CD14-positive monocyte (primary cell): Measurements from ENCODE around the gene THSD4. TPM values are rescaled to one million over a fixed set of nuclear protein-coding genes. Genes with fewer than 3 reads are reported as not detected.

ENCODE experiments used
- DNase-seq, 3 donors: peaks; one replicate each; pipeline ENCODE4 v3.0.0-alpha.2; 2011 to 2022
- H2AFZ ChIP-seq: 2 replicates; pipeline ENCODE4 v1.6.0; 2012; ENCODE audit warnings: mild to moderate bottlenecking, low read depth, low read length, inconsistent platforms; ENCODE audit not compliant: insufficient read depth, poor library complexity, severe bottlenecking
- H3K27ac ChIP-seq, 2 donors: 1 replicate in 1 of 2; 2 replicates in 1 of 2; pipeline ENCODE4 v1.5.1; 2012 to 2013; ENCODE audit warnings: low read length in 2 of 2, control low read depth in 1 of 2, inconsistent platforms in 1 of 2, low read depth in 1 of 2, mild to moderate bottlenecking in 1 of 2
- H3K27me3 ChIP-seq, 2 donors: one replicate each; pipeline versions ENCODE4 v1.6.0 to v1.6.1; 2011 to 2013; ENCODE audit warnings: low read length in 2 of 2; ENCODE audit not compliant: control insufficient read depth in 2 of 2, insufficient read depth in 2 of 2
- H3K36me3 ChIP-seq, 2 donors: replicated peaks in 1 of 2; 1 replicate in 1 of 2; 2 replicates in 1 of 2; pipeline versions ENCODE4 v1.5.1 to v1.6.1; 2012 to 2013; ENCODE audit warnings: low read length in 2 of 2, control low read depth in 1 of 2, inconsistent platforms in 1 of 2, mild to moderate bottlenecking in 1 of 2; ENCODE audit not compliant: insufficient read depth in 2 of 2, control insufficient read depth in 1 of 2
- H3K4me1 ChIP-seq, 2 donors: 1 replicate in 1 of 2; 2 replicates in 1 of 2; pipeline versions ENCODE4 v1.5.1 to v1.6.1; 2012 to 2013; ENCODE audit warnings: low read length in 2 of 2, control low read depth in 1 of 2, inconsistent platforms in 1 of 2, mild to moderate bottlenecking in 1 of 2, moderate library complexity in 1 of 2; ENCODE audit not compliant: insufficient read depth in 2 of 2, control insufficient read depth in 1 of 2
- H3K4me2 ChIP-seq: replicated peaks from 2 replicates; pipeline ENCODE3; 2012; ENCODE audit warnings: low read length, moderate library complexity, mild to moderate bottlenecking; ENCODE audit not compliant: poor library complexity, severe bottlenecking; ENCODE audit errors: extremely low read depth
- H3K4me3 ChIP-seq, 3 experiments: fragments of 200-600 bp in 1 of 3; sonication (generic) in 1 of 3; replicated peaks in 1 of 3; 1 replicate in 2 of 3; 2 replicates in 1 of 3; pipeline ENCODE4 v1.5.1; 2011 to 2013; ENCODE audit warnings: low read length in 3 of 3, mild to moderate bottlenecking in 3 of 3, control low read depth in 2 of 3, low read depth in 2 of 3, inconsistent platforms in 1 of 3, moderate library complexity in 1 of 3
- H3K79me2 ChIP-seq: 2 replicates; pipeline ENCODE4 v1.6.0; 2012; ENCODE audit warnings: mild to moderate bottlenecking, control low read depth, inconsistent platforms, low read length, moderate library complexity; ENCODE audit not compliant: insufficient read depth
- H3K9ac ChIP-seq: 2 replicates; pipeline ENCODE4 v1.6.0; 2017; ENCODE audit warnings: low read length, mild to moderate bottlenecking; ENCODE audit not compliant: insufficient read depth, poor library complexity, severe bottlenecking
- H3K9me3 ChIP-seq, 2 donors: replicated peaks in 1 of 2; 1 replicate in 1 of 2; 2 replicates in 1 of 2; pipeline versions ENCODE4 v1.5.1 to v1.6.1; 2012 to 2013; ENCODE audit warnings: low read length in 2 of 2, control low read depth in 1 of 2; ENCODE audit not compliant: control insufficient read depth in 1 of 2, insufficient read depth in 1 of 2
- H4K20me1 ChIP-seq: 2 replicates; pipeline ENCODE4 v1.6.0; 2012; ENCODE audit warnings: mild to moderate bottlenecking, low read length, control low read depth, moderate library complexity; ENCODE audit not compliant: insufficient read depth
- H3K27ac Mint-ChIP-seq, 7 donors: one replicate each; pipeline ENCODE4 v1.8.0; 2020; ENCODE audit warnings: mild to moderate bottlenecking in 7 of 7, mixed read lengths in 7 of 7, moderate library complexity in 6 of 7, inconsistent platforms in 2 of 7
- H3K27me3 Mint-ChIP-seq, 3 donors: one replicate each; pipeline ENCODE4 v1.8.0; 2021 to 2022; ENCODE audit warnings: low read depth in 3 of 3, mild to moderate bottlenecking in 3 of 3, mixed read lengths in 3 of 3, moderate library complexity in 3 of 3, inconsistent platforms in 1 of 3
- H3K36me3 Mint-ChIP-seq, 2 donors: one replicate each; pipeline ENCODE4 v1.8.0; 2020; ENCODE audit warnings: mixed read lengths in 2 of 2, inconsistent platforms in 1 of 2, mild to moderate bottlenecking in 1 of 2
- H3K4me1 Mint-ChIP-seq: one replicate; pipeline ENCODE4 v1.8.0; 2020; ENCODE audit warnings: mild to moderate bottlenecking, mixed read lengths
- H3K4me3 Mint-ChIP-seq, 2 donors: one replicate each; pipeline ENCODE4 v1.8.0; 2020; ENCODE audit warnings: mild to moderate bottlenecking in 2 of 2, mixed read lengths in 2 of 2, moderate library complexity in 1 of 2
- H3K9me3 Mint-ChIP-seq, 7 donors: one replicate each; pipeline ENCODE4 v1.8.0; 2020 to 2022; ENCODE audit warnings: mixed read lengths in 7 of 7, mild to moderate bottlenecking in 6 of 7, moderate library complexity in 6 of 7, inconsistent platforms in 2 of 7
- CTCF ChIP-seq: fragments of 200-600 bp; IDR thresholded peaks from one replicate; pipeline ENCODE4 v1.8.0; 2022; ENCODE audit warnings: antibody characterized with exemption, mild to moderate bottlenecking
- WGBS: methylation state at CpG from one replicate; pipeline ENCODE4 v1.1.5; 2013; ENCODE audit warnings: missing lambda C conversion rate; ENCODE audit not compliant: insufficient coverage; 5-methylcytosine and 5-hydroxymethylcytosine counted together
- intact Hi-C, 2 donors: fragments of 100-400 bp; cut with micrococcal nuclease; formaldehyde crosslinking; loops; one replicate each; pipeline versions ENCODE4 v1.15.0 to v1.15.1; 2023
- polyA plus RNA-seq, 3 donors: library from polyadenylated mRNA; depleted of rRNA in 1 of 3; unstranded in 2 of 3; stranded (reverse) in 1 of 3; fragments of 300-500 nt in 2 of 3; fragments of >200 nt in 1 of 3; fragmentation: Illumina TruSeq in 2 of 3; gene quantifications; 1 replicate in 2 of 3; 2 replicates in 1 of 3; pipeline ENCODE4 v1.2.3, GENCODE V29; 2012 to 2021

The THSD4 gene
- polyA plus RNA-seq, 3 donors: not detected

GRCh38 chr15:71564217-71564616 is 448.9 kb downstream of the THSD4 start:
- TF ChIP-seq CTCF: no peak
- Histone ChIP-seq H3K36me3 (no peaks in the 10 kb centered on the region), H3K4me1 (no peaks in the 10 kb centered on the region), H3K4me3 (no peak overlapping the region), H3K9me3 (no peaks in the 10 kb centered on the region), H3K79me2 (no peaks in the 10 kb centered on the region), H3K27ac (no peak overlapping the region), H3K27me3 (no peaks in the 10 kb centered on the region), H2AFZ (no peak overlapping the region), H3K9ac (no peak overlapping the region), H3K4me2 (no peak overlapping the region), H4K20me1 (no peaks in the 10 kb centered on the region)
- Mint-ChIP-seq H3K4me3 (no peak overlapping the region), H3K27me3 (peaks cover 0 to 7% (median 2%) of the 10 kb centered on the region in 3 donors), H3K9me3 (peaks cover 0 to 2% (median 0%) of the 10 kb centered on the region in 7 donors), H3K36me3 (no peaks in the 10 kb centered on the region), H3K4me1 (no peaks in the 10 kb centered on the region), H3K27ac (no peak overlapping the region)
- DNase-seq: no peak
- no CpG with 5 or more reads among the region's 1 CpG for WGBS
- intact Hi-C loops: no loop called here

GRCh38 chr15:71565006-71565405 is 449.7 kb downstream of the THSD4 start:
- Histone ChIP-seq H3K4me2 (no peak overlapping the region), H3K27ac (no peak overlapping the region), H4K20me1 (no peaks in the 10 kb centered on the region), H3K36me3 (no peaks in the 10 kb centered on the region), H3K27me3 (no peaks in the 10 kb centered on the region), H3K4me3 (no peak overlapping the region), H3K4me1 (no peaks in the 10 kb centered on the region), H2AFZ (no peak overlapping the region), H3K9ac (no peak overlapping the region), H3K79me2 (no peaks in the 10 kb centered on the region), H3K9me3 (no peaks in the 10 kb centered on the region)
- Mint-ChIP-seq H3K27ac (no peak overlapping the region), H3K4me3 (no peak overlapping the region), H3K4me1 (no peaks in the 10 kb centered on the region), H3K36me3 (no peaks in the 10 kb centered on the region), H3K27me3 (peaks cover 0 to 7% (median 2%) of the 10 kb centered on the region in 3 donors), H3K9me3 (peaks cover 0 to 2% (median 0%) of the 10 kb centered on the region in 7 donors)
- no peak for TF ChIP-seq CTCF
- DNase-seq: no peak
- intact Hi-C loops: no loop called here
- WGBS: no CpG with 5 or more reads among the region's 1 CpG
